Ishikawa (cell line): ENCODE measurements around the gene SUPT5H.

Source experiments
- CEBPB ChIP-seq: IDR thresholded peaks from 2 replicates; pipeline ENCODE4 v1.6.1; 2012
- CREB1 ChIP-seq: IDR thresholded peaks from 2 replicates; pipeline ENCODE4 v1.6.1; 2012; ENCODE audit warnings: low read depth
- EGR1 ChIP-seq: IDR thresholded peaks from 2 replicates; pipeline ENCODE4 v1.6.1; 2012
- EP300 ChIP-seq: IDR thresholded peaks from 2 replicates; pipeline ENCODE4 v1.6.1; 2012; ENCODE audit warnings: borderline replicate concordance
- FOXM1 ChIP-seq: IDR thresholded peaks from 2 replicates; pipeline ENCODE4 v1.6.1; 2012; ENCODE audit warnings: low read depth, borderline replicate concordance
- MAX ChIP-seq: IDR thresholded peaks from 2 replicates; pipeline ENCODE4 v1.6.1; 2012
- NFIC ChIP-seq: IDR thresholded peaks from 2 replicates; pipeline ENCODE4 v1.6.1; 2012
- RAD21 ChIP-seq: IDR thresholded peaks from 2 replicates; pipeline ENCODE4 v1.6.1; 2012; ENCODE audit warnings: low read depth
- REST ChIP-seq: IDR thresholded peaks from 2 replicates; pipeline ENCODE4 v1.6.1; 2012; ENCODE audit warnings: low read depth, mild to moderate bottlenecking
- TAF1 ChIP-seq: IDR thresholded peaks from 2 replicates; pipeline ENCODE4 v1.6.1; 2012; ENCODE audit warnings: low read depth, mild to moderate bottlenecking
- TCF12 ChIP-seq: IDR thresholded peaks from 2 replicates; pipeline ENCODE4 v1.6.1; 2012; ENCODE audit warnings: low read depth
- TEAD4 ChIP-seq: IDR thresholded peaks from 2 replicates; pipeline ENCODE4 v1.6.1; 2012
- USF1 ChIP-seq: IDR thresholded peaks from 2 replicates; pipeline ENCODE4 v1.6.1; 2012
- YY1 ChIP-seq: IDR thresholded peaks from 2 replicates; pipeline ENCODE4 v1.6.1; 2012; ENCODE audit warnings: low read depth
- ZBTB7A ChIP-seq: IDR thresholded peaks from 2 replicates; pipeline ENCODE4 v1.6.1; 2012; ENCODE audit warnings: low read depth

SUPT5H gene

GRCh38 chr19:39412100-39412866, 33.1 kb upstream of the SUPT5H start, which contains the start of gene PLEKHG2:
TSS of gene PLEKHG2 (plus strand) at chr19:39412669. CDS start at chr19:39414087, 1,418 bp downstream.
- 0 out of 2 replicates have a peak, but pooled peaks have one; percentile 1 for TF ChIP-seq NFIC
- TF ChIP-seq CREB1, result peak; percentile 41; the same call in 1 of the 2 replicates
- peak; percentile 64; the same call in 1 of the 2 replicates for TF ChIP-seq EP300
- TF ChIP-seq FOXM1, result no peak; the same call in 1 of the 2 replicates
- peak; percentile 93 for TF ChIP-seq TEAD4
- TF ChIP-seq CEBPB, result peak; percentile 92
- TF ChIP-seq REST, result no peak
- TF ChIP-seq TAF1, result peak; percentile 58; the same call in 1 of the 2 replicates
- TF ChIP-seq YY1, result peak; percentile 30; the same call in 1 of the 2 replicates
- TF ChIP-seq ZBTB7A, result peak; percentile 99
- peak; percentile 93 for TF ChIP-seq USF1
- 0 out of 2 replicates have a peak, but pooled peaks have one; percentile 14 for TF ChIP-seq EGR1
- peak; percentile 76 for TF ChIP-seq TCF12
- TF ChIP-seq RAD21, result peak; percentile 51; the same call in 1 of the 2 replicates
- peak; percentile 81 for TF ChIP-seq MAX

GRCh38 chr19:39412867-39413271, 32.5 kb upstream of the SUPT5H start:
- TF ChIP-seq ZBTB7A (peak; percentile 69), TCF12 (no peak), NFIC (no peak; the same call in 1 of the 2 replicates), TAF1 (0 out of 2 replicates have a peak, but pooled peaks have one; percentile 10), FOXM1 (no peak)

- TF ChIP-seq MAX (0 out of 2 replicates have a peak, but pooled peaks have one; percentile 10), TEAD4 (no peak), USF1 (no peak), CREB1 (no peak), TAF1 (peak; percentile 32; the same call in 1 of the 2 replicates), EGR1 (peak; percentile 82), YY1 (no peak), TCF12 (no peak), REST (no peak), NFIC (no peak)
These were observed 32.0 kb upstream of the SUPT5H start for GRCh38 chr19:39413272-39413910.

- TF ChIP-seq TAF1 (no peak), EP300 (no peak), YY1 (no peak), NFIC (no peak), MAX (no peak), USF1 (no peak)
These were observed 31.3 kb upstream of the SUPT5H start for GRCh38 chr19:39413911-39414608.
